ENCODE measurements around the gene TRHDE.

DNA sequence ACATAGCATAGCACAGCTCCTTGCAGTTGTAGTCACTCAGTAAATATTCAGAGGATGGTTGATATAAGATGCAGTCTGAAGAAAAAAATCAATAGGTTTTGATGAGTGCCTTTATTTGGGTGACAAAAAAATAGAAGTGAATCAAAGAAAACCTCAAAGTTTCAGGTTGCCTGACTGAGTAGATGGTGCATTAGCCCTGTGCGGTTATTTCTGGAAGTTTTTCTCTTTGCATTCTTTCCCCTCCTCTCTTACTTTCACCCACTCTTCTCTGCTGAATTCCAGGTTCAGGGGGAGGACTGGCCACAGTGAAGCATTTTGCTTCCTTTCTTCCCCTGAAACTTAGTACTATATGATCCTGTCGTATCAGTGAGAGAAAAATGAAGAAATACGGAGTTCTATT, 28.6 kb downstream of the TRHDE start:
- TF ChIP-seq CTCF (IDR thresholded peaks at IDR 0.05): no peak
- TF ChIP-seq POLR2A (IDR thresholded peaks at IDR 0.05): no peak
